GM21723 (cell line): Measurements from ENCODE around the gene TTC38.

Experiments used
- ATAC-seq: cut with Tn5 transposase; IDR thresholded peaks from one replicate; pipeline ENCODE4 v1.9.1; 2021; ENCODE audit warnings: mild to moderate bottlenecking, moderate library complexity; ENCODE audit not compliant: unreplicated experiment

Gene TTC38

DNA sequence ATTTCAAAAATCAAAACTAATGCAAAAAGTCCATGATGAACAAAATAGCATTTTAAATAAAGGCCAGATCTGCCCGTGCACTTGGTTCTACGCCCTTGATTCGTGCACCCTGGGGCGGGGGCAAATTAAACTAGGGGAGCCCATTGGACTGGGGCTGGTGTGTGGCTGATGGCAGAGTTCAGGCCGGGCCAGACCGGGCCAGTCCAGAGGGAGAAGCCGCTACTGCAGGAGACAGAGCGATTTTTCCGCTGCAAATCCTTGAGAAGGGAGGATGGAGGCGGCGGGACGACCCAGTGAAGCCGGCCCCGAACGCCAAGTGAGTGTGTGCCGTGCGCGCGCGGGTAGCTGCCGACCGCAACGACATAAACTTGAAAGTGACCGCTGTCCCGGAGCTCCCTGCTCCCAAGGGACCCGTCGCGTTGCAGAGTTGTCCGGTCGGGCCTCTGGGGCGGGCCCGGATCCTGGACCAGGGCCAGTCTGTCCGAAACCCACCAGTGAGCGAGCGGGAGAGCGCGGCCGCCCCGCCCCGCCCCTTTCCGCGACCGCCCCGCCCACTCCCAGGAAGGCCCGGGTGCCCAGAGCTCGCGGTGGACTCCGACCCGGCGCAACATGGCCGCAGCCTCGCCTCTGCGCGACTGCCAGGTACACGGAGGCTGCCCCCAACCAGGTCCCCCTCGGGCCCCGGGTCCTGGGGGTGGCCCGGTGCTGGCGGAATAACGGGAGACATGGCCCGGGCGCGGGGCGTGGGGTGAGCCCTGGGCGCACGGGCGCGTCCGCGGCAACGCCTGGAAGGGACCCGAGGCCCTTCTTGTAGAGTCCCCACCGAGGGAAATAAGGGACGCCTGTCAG, at the start of gene TTC38:
Gene TTC38 (plus strand): TSS at position 578 of the 849 bp plus-strand sequence. CDS start 32 bp downstream, at position 610.
- peak; percentile 76 for ATAC-seq

DNA sequence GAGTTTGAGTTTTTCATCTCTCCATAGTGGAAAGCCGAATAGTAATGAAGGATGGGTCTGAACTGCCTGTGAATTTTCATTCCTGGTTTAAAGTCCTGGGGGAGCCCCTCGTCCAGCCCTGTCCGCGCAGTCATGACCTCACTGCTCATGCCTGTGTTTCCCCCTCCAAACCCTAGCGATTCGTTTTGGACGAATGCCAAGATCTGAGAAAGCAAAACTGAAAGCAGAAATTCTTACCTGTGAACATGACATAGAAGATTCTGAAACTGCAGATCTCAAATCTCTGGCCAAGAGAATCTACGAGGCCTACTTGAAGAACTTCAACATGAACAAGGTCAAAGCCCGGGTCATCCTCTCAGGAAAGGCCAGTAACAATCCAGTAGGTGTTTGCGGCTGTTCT, 48.2 kb upstream of the TTC38 start:
- no peak for ATAC-seq

DNA sequence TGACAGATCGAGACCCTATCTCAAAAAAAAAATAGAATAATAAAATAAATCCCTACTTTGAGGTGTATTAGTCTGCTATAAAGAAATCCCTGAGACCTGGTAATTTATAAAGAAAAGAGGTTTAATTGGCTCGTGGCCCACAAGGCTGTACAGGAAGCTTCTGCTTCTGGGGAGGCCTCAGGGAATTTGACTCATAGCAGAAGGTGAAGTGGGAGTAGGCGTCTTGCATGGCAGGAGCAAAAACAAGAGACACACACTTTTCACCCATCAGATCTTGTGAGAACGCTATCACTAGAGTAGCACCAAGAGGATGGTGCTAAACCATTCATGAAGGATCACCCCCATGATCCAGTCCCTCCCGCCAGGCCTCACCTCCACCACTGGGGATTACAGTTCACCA, 46.9 kb upstream of the TTC38 start:
- no peak for ATAC-seq

DNA sequence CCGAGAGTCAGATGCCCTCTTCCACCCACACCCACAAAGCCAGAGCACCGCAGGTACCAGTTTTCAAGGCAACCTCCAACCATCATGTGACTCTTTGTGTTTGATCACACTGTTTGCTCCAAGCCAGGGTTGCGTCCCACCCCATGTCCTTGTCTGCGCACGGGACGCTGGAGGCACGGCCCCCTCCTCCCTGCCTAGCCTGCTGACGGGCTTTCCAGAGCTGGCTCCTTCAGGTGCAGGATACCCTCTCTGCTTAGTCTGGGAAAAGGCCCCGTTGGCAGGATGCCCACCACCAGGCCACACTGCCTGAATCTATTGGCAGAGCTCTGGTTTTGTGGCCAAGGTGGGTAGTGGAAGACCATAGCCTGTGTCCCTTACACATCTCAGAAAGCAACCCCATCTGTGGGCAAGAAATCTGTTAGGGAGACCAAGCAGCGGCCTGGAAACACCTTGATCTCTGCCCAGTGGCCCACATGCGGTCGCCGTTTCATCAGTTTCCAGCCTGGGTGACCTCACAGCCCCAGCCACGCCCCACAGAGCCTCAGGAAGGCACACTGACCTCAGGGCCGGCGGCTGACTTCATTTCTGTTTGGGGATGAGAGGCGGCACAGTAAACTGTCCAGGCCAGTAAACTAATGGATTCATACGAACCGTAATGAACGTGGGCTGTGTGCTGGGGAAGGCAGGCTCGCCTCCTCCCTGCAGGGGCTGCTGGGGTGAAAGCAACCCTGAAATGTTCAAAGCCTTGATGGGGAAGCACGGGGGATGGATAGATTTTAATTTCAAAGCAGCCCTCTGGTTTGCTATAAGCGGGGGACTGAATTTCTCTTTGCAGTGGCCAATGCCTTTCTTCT, 43.5 kb upstream of the TTC38 start:
- ATAC-seq: no peak

DNA sequence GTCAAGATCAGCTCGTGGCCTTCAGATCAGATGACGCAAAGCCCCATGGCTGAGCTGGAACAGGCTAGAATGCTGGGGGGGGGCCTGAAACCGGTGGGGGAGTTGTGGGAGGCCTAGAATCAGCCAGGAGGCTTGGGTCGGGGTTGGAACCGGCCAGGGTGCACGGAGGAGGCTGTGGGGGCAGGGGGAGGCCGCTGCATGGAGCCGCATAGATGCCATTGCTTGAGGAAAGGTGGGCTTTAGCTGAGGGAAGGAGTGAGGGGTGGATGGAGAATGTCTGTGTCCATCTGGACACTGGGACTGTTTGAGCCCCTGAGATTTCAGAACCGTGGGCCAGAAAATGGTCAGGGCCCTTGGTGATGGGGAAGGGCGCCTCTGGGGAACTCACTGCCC, 42.9 kb upstream of the TTC38 start:
- ATAC-seq: no peak

DNA sequence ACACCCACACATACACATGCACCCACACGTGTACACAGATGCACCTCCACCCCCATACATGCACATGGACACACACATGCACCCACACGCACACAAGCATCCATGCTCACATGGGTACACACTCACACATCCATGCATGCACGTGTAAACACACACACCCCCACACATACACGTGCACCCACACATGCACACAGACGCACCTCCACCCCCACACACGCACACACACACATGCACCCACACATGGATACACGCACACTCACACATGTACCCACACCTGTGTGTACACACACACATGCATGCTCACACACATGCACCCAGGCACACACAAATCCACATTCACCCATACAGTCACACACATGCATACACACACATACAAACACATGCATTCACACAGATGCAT, 42.2 kb upstream of the TTC38 start:
- ATAC-seq: no peak

DNA sequence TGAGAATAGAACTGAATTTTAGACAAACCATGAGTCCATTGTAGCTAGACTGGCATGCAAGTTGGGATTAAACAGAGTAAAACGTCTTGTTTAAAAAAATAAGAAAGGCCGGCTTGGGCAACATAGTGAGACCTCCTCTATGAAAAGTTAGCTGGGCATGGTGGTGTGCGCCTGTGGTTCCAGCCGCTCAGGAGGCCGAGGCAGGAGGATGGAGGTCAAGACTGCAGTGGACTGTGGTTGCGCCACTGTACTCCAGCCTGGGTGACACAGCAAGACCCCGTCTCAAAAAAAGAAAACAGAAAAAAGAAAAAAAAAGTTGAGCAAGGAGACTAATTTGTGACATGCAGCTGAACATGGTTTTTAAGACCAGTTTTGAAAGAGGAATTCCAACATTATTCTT, 41.2 kb upstream of the TTC38 start:
- no peak for ATAC-seq

DNA sequence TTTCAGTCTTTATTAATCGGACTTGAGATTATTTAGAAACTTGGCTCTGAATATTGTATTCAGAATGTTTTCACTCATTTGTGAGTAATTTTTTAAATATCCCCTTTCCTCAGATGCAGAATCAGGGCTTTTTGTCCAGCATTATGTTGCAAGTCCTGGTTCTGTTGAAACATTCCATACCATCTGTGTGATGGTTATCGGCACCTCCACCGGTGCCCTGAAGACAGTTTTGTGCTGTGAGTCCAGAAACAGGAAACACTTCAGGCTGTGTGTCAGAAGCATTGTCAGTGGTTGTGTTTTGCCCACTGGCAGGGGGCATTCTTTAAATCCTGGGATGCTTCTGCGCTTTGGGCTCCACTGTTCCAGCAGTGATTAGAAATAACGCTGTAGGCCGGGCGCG, 38.1 kb upstream of the TTC38 start:
- no peak for ATAC-seq

DNA sequence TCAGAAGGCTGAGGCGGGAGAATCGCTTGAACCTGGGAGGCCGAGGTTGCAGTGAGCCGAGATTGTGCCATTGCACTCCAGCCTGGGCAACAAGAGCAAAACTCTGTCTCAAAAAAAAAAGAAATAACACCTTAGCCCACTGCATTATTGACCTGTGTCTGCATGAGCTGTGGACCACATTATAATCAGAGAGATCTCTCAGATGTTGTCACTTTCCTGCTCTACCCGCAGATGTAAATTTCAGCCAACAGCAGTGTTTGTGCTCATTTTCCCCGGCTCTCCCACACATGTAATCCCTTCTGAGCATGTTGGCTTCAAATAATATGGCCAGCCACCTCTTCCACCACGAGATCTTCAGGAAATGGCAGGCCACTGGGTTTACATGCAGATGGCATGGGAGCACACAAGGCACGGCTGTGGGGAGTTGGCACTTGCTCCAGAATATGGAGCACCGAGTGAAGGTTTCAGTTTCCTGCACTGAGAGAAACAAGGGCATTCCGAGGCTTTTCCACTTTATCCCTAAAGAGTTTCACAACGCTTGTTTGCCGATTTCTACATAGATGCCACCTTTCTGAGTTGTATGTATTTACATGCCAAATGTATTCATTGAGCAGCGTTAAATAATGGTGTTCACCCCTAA, 37.4 kb upstream of the TTC38 start:
- ATAC-seq: no peak

DNA sequence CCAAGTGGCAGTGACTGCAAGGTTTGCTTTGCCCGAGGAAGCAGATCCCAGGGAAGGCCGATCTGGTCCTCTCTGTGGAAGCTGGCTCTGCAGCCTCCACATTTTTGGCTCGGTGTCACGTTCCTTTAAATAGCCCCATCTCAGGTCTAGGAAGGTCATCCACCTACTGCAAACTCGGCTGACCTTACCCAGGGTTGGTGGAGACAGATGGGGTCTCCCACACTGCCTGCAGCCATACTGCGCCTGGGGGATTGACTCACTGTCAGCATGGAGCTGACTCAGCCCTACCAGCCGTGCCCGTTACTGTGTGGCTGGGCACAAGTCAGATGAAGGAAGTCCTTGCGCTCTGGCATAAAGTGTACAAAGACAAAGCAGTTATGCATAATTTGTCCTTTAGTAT, 34.6 kb upstream of the TTC38 start:
- ATAC-seq: no peak

DNA sequence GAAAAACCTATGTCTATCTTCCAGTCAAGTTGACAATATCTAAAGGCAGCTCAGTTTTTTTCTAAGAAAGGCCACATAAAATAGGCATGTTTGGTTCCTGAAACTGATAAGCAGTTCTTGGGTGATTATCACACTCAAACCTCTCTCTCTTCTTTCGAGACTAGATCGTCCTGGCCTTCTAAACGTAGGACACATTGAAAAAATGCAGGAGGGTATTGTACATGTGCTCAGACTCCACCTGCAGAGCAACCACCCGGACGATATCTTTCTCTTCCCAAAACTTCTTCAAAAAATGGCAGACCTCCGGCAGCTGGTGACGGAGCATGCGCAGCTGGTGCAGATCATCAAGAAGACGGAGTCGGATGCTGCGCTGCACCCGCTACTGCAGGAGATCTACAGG, 32.8 kb upstream of the TTC38 start:
- no peak for ATAC-seq

DNA sequence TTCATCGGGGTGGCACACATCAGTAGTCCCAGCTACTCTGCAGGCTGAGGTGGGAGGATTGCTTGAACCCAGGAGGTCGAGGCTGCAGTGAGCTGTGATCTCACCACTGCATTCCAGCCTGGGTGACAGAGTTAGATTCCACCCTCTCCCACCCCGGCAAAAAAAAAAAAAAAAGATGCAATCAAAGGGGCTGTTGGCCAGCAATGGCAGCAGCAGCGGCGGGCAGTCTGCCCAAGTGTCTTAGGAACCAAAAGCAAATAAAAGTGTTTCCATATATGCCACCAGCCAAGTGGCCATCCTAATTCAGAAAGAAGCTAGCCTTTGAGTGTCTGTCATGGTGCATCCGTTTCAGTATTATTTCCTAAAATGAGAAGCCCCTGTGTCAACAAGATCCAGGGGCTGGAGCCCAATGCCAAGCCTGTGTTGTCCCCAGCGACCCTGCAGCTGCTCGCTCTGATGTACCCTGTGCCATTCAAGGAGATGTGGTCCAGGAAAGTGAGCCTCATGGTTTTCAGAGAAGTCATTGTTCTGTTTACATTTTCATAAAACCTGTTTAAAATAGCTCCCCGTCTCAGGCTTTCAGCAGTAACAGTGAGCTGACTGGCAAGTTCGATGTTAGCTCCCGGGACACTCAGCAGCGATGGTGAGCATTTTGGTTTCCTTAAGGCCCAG, 30.2 kb upstream of the TTC38 start:
- no peak for ATAC-seq

DNA sequence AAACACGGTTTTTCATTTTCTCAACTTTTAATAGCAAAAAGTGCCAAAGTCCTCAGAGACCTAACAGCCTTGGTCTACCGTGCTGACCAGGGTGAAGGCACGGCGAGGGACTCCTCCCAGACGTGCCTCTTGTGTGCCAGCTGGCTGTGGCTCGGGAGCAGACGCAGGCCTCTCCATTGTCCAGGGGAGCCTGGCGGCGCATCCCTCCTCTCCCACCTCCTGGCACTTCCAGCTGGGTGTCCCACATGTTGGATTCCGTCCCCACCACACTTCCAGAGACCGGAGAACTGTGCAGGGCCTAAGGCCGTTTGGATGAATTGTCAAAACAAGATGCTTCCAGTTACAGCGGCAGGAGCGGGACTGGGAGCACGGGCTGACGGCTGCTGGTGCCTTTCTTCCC, 29.3 kb upstream of the TTC38 start:
- no peak for ATAC-seq

DNA sequence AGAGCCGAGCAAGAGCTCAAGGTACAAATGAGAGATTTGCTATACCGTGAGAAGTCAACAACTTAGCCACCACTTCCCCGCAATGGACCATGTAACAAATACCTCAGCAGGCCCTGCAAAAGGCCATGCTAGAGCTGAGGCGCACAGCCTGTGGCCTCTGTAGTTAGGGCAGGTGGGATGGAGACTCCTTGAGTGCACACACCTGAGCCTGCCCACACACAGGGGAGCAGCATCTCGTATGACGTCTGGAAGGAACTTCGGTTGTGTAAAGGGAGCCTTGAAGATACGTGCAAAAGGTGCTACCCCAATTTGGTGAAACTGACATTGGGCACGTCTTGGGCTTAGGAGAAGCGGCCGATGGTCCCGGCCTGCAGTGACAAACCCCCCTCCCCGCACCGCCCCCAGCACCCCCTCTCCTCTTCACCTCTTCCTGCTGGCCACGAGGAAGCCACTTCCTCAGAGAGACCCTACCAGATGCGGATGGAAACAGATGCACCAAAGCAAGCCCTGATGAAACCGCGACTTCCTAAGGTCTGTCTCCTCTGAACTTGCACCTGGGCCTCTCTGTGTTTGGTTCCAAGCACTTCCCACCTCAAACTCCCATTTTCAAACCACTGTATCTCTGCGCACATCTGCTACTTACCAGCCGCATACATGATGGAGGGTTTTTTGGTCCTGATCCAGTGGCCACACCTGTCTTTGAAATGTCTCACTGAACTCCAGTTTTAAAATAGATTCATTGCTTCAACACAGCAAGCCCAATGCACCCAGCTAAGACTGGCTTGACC, 28.4 kb upstream of the TTC38 start:
- no peak for ATAC-seq

DNA sequence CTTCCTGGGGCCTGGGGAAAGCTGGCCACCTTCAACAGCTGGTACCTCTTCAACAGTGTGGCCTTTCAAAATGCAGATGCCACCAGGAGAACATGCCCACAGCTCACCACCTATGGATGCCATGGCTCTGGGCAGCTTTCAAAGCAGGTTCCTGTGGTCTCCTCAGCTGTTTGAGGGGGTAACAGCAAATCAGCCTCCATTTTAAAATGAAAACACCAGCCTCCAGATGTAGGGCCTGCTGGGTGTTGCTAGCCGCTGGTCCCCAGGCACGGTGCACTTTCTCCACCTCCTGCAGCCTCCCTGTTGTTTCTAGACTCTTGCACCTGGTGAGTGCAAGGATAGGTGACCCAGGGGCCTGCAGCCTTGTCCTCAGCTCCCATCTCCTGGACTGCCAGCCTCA, 27.7 kb upstream of the TTC38 start:
- no peak for ATAC-seq

DNA sequence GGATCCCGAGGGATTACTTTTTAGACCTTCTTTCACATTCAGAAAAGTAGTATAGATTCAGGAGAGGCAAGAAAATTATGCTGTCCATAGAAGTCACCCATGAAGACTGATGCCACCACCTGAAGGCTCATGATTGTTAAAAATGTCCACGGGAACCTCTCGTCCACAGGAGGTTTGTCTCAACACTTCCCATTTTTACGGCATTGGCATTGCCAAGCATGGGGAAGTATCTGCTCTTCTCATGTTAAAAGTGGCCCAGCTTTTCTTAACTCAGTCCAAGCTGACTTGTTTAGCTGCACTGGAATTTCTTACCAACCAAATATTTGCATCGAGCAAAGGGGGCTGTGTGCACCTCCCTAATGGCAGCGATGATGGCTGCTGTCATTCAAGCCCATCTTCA, 27.3 kb upstream of the TTC38 start:
- no peak for ATAC-seq

DNA sequence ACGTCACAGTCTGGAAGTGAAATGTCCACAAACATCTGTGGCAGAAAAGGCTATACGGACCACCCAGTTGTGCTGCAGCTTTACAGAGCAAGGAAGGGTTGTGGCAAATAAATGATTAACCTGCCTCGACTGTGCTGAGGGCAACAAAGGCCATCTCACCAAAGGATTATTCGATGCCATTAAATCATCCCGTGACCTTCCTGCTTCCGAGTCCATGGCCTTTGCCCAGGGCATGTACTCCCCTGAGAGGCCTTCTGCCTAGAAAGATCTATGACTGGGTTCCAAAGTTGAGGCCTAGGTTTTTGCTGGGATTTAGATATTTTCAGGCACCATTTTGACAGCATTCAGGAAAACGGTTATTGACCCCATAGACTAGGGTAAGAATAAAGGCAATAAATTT, 26.9 kb upstream of the TTC38 start:
- ATAC-seq: no peak

DNA sequence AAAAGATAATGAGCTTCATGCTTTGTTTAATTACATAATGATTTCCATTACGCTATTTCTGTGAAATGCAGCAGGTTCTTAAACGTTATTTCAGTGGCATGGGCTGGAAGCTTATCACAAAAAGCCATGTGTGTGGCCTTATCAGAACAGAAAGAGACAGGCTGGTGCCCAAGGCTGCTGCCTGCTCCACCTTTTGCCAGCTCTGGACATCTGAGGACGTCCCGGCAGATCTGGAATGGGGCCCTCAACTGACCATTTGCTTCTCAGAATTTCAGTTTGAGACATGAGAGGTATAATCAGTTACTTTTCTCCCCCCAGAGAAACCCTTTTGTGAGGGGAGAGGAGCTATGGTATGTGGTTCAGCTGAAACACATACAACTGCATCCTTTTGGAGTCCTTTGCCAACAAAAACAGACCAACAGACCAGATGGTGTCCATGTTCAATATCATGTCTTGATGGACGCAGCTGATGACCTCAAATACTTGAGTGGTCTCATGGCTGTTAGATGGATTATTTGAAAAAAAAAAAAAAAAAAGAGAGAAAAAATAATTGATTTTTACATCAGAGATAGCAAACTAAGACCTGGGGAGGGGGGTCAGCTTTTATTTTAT, 26.3 kb upstream of the TTC38 start:
- ATAC-seq: no peak

DNA sequence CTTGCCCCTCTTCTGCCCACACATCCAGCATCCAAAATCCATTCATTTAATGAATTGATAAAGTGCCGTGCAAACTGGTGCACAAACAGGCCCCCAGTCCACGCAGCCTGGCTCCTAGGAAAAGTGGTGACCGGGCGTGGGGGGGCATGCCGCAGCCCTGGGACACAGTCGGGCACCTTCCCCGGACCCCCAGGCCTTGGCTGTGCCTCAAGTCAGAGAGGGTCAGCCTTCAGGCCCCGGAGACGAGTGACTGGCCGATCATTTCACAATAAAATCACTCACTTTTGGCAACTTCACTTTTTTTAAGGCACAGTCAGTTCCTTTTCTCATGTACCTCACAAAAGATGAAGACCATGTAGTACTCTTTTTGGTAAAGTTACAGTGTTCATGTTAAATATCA, 25.7 kb upstream of the TTC38 start:
- ATAC-seq: no peak

DNA sequence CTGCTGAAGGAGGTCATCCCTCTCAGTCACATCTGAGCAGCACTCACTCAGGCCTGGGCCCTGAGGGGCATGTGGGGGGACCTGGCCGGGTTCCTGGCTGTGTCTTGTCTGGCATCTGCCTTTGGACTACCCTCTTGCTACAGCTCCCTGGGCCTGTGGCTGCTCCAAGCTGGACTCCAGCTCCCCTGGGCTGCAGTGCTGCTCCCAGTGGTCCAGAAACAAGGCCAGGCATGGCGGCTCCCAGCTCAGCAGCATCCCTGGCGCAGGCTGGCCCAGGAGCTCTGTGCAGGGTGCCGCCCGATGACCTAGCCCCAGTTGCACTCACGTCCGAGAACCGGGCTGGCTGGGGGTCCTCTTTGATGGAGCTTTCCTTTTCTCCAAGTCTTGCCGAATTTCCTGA, 23.0 kb upstream of the TTC38 start:
- no peak for ATAC-seq
